ENCODE results near the gene EFNA2.

Gene EFNA2

GRCh38 chr19:1258707-1259205 is 26.9 kb upstream of the EFNA2 start:
- no peak for TF ChIP-seq CTCF (IDR thresholded peaks at IDR 0.05; ENCODE audit: insufficient read depth, low read depth, low read length, missing control alignments)
- no peak for DNase-seq (ENCODE audit: low read depth)
- peak overlapping the region; percentile 83 for H3K4me3 ChIP-seq (ENCODE audit: low read depth, low read length)

- no peak for TF ChIP-seq CTCF (IDR thresholded peaks at IDR 0.05; ENCODE audit: insufficient read depth, low read depth, low read length, missing control alignments)
- peak; percentile 95 for DNase-seq (ENCODE audit: low read depth)
- H3K4me3 ChIP-seq (ENCODE audit: low read depth, low read length): peak overlapping the region; percentile 83
Observed at GRCh38 chr19:1259206-1259875, 26.3 kb upstream of the EFNA2 start.

- TF ChIP-seq CTCF (IDR thresholded peaks at IDR 0.05; ENCODE audit: insufficient read depth, low read depth, low read length, missing control alignments): no peak
- DNase-seq (ENCODE audit: low read depth): peak; percentile 71
- H3K4me3 ChIP-seq (ENCODE audit: low read depth, low read length): peak overlapping the region; percentile 83
Observed at GRCh38 chr19:1259876-1260748, 25.6 kb upstream of the EFNA2 start.

DNA sequence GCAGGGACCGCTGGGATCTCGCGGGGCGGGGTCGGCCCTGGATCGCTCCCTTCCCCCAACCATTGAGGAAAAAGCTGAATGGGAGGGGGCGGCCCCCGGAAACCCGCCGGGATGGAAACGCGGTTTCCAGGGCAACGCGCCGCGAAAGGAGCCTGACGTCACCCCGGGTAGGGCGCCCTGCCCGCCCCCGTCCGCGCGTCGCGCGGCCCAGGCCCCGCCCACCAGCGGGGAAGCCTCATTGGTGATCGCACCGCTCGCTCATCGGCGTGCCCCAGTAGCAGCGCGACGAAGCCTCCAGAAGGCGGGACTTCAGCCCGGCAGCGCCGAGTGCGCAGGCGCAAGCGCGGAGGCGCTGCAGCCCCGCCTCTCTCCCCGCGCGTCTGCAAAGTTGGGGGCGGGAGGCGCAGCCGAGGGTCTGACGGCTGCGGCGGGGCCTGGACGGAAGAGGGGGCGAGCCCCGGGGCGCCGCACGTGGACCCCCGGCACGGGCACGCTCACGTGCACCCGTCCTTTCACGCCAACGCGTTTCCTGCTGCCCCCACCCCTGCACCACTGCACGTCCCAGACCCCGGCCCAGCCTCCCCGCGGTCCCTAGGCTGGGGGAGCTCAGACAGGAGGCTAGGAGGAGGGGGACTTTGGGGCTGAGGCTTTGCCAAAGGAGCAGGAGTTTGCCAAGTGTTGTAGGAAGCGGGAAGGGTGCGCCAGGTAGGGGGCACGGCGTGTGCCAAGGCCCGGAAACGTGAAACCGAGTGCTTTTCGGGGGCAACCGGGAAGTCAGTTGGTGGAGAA is 24.7 kb upstream of the EFNA2 start:
- H3K4me3 ChIP-seq (ENCODE audit: low read depth, low read length): peak overlapping the region; percentile 93
- no peak for TF ChIP-seq CTCF (IDR thresholded peaks at IDR 0.05; ENCODE audit: insufficient read depth, low read depth, low read length, missing control alignments)
- DNase-seq (ENCODE audit: low read depth): peak; percentile 98

- peak; percentile 29 for TF ChIP-seq CTCF (IDR thresholded peaks at IDR 0.05; ENCODE audit: insufficient read depth, low read depth, low read length, missing control alignments)
- no peak for DNase-seq (ENCODE audit: low read depth)
- peak overlapping the region; percentile 93 for H3K4me3 ChIP-seq (ENCODE audit: low read depth, low read length)
Observed at GRCh38 chr19:1261538-1261797, 24.2 kb upstream of the EFNA2 start.

- peak overlapping the region; percentile 93 for H3K4me3 ChIP-seq (ENCODE audit: low read depth, low read length)
- DNase-seq (ENCODE audit: low read depth): no peak
- no peak for TF ChIP-seq CTCF (IDR thresholded peaks at IDR 0.05; ENCODE audit: insufficient read depth, low read depth, low read length, missing control alignments)
Observed at GRCh38 chr19:1261798-1262622, 23.7 kb upstream of the EFNA2 start.
